HepG2 (cell line): ENCODE results near the gene ZSWIM5. TPM values are rescaled to one million over a fixed set of nuclear protein-coding genes. Genes with fewer than 3 reads are reported as not detected.
A peak's percentile ranks its signal among the peaks of the same experiment; 100 is the strongest.

Experiments
- ATF7-NPFF ChIP-seq: sonication (generic); formaldehyde crosslinking; IDR thresholded peaks from 2 replicates; pipeline ENCODE4 v1.8.1; 2023; ENCODE audit warnings: mild to moderate bottlenecking, low read depth, missing genetic modification reagents, moderate library complexity
- CEBPG ChIP-seq: IDR thresholded peaks from 2 replicates; pipeline ENCODE4 v1.6.1; 2016
- CTCF ChIP-seq: sonication (generic); formaldehyde crosslinking; IDR thresholded peaks from 2 replicates; pipeline ENCODE4 v1.5.0; 2020; ENCODE audit warnings: mild to moderate bottlenecking, missing genetic modification reagents, moderate library complexity
- FOXC1 ChIP-seq: sonication (generic); formaldehyde crosslinking; IDR thresholded peaks from 2 replicates; pipeline ENCODE4 v1.8.0; 2022; ENCODE audit warnings: mild to moderate bottlenecking, missing genetic modification reagents, borderline replicate concordance
- HNRNPK ChIP-seq: fragments of 200-400 bp; formaldehyde crosslinking; IDR thresholded peaks from 2 replicates; pipeline ENCODE4 v1.6.1; 2018; ENCODE audit warnings: low read length, low read depth, moderate library complexity, mild to moderate bottlenecking; ENCODE audit not compliant: poor library complexity, severe bottlenecking
- KLF13 ChIP-seq: sonication (generic); formaldehyde crosslinking; IDR thresholded peaks from 2 replicates; pipeline ENCODE4 v1.4.0; 2020; ENCODE audit warnings: mild to moderate bottlenecking, missing genetic modification reagents
- MIXL1 ChIP-seq: IDR thresholded peaks from 2 replicates; pipeline ENCODE4 v1.6.1; 2016
- PAXIP1 ChIP-seq: sonication (generic); formaldehyde crosslinking; conservative IDR thresholded peaks from 2 replicates; pipeline ENCODE4 v1.4.0; 2020; ENCODE audit warnings: mild to moderate bottlenecking, missing genetic modification reagents, moderate library complexity
- RAD21 ChIP-seq: fragments of 450-650 bp; formaldehyde crosslinking; IDR thresholded peaks from 2 replicates; pipeline ENCODE4 v1.5.0; 2020; ENCODE audit warnings: mild to moderate bottlenecking
- RFXAP ChIP-seq: sonication (generic); formaldehyde crosslinking; IDR thresholded peaks from 2 replicates; pipeline ENCODE4 v1.4.0; 2020; ENCODE audit warnings: missing genetic modification reagents, borderline replicate concordance
- SMC3 ChIP-seq: IDR thresholded peaks from 2 replicates; pipeline ENCODE4 v1.6.1; 2011; ENCODE audit warnings: low read length, improper control_type of control experiment
- SOX5 ChIP-seq: IDR thresholded peaks from 2 replicates; pipeline ENCODE4 v1.6.1; 2016; ENCODE audit warnings: borderline replicate concordance
- TEAD3 ChIP-seq: optimal IDR thresholded peaks from 2 replicates; pipeline ENCODE3; 2016; ENCODE audit warnings: borderline replicate concordance
- TSC22D2 ChIP-seq: sonication (generic); formaldehyde crosslinking; IDR thresholded peaks from 2 replicates; pipeline ENCODE4 v1.5.1; 2020; ENCODE audit warnings: missing genetic modification reagents, mild to moderate bottlenecking, borderline replicate concordance
- ZNF101 ChIP-seq: sonication (generic); formaldehyde crosslinking; IDR thresholded peaks from 2 replicates; pipeline ENCODE4 v1.4.0; 2020; ENCODE audit warnings: mild to moderate bottlenecking, low read depth, missing genetic modification reagents, borderline replicate concordance
- ZNF256 ChIP-seq: sonication (generic); formaldehyde crosslinking; conservative IDR thresholded peaks from 2 replicates; pipeline ENCODE4 v1.4.0; 2020; ENCODE audit warnings: missing genetic modification reagents
- ZNF282 ChIP-seq: fragments of 450-650 bp; IDR thresholded peaks from 2 replicates; pipeline ENCODE4 v1.6.1; 2018; ENCODE audit not compliant: partially characterized antibody
- ZNF737 ChIP-seq: sonication (generic); formaldehyde crosslinking; IDR thresholded peaks from 2 replicates; pipeline ENCODE4 v1.5.0; 2020; ENCODE audit warnings: missing genetic modification reagents, mild to moderate bottlenecking, borderline replicate concordance
- ZSCAN20 ChIP-seq: sonication (generic); formaldehyde crosslinking; IDR thresholded peaks from 2 replicates; pipeline ENCODE4 v1.4.0; 2020; ENCODE audit warnings: missing genetic modification reagents, mild to moderate bottlenecking, borderline replicate concordance
- ZSCAN30 ChIP-seq: sonication (generic); formaldehyde crosslinking; IDR thresholded peaks from 2 replicates; pipeline ENCODE4 v1.5.0; 2020; ENCODE audit warnings: mild to moderate bottlenecking, missing genetic modification reagents
- polyA plus RNA-seq, 8 experiments: library from polyadenylated mRNA; depleted of rRNA in 3 of 8; stranded (reverse) in 7 of 8; unstranded in 1 of 8; fragments of >200 nt; fragmentation: Illumina TruSeq in 4 of 8; extraction: Trizol in 4 of 8; gene quantifications; 2 replicates each; pipeline versions ENCODE4 v1.2.1 to v1.2.3, GENCODE V29; 2011 to 2016; ENCODE audit warnings: low read depth in 4 of 8, missing spikeins in 1 of 8, mixed read lengths in 1 of 8; ENCODE audit not compliant: insufficient read depth in 1 of 8
- total RNA-seq, 5 experiments: library from RNA; depleted of rRNA; stranded (reverse); fragments of >200 nt; fragmentation: Illumina TruSeq; extraction: Trizol; gene quantifications; 2 replicates each; pipeline ENCODE4 v1.2.3, GENCODE V29; 2016; ENCODE audit warnings: low read depth in 1 of 5
- TF ChIP-seq, protein P1 (sequence below): fragments of 450-650 bp; IDR thresholded peaks from 2 replicates; pipeline ENCODE4 v1.6.1; 2017
- TF ChIP-seq, protein P2 (sequence below), 2 experiments: sonication (generic) in 1 of 2; formaldehyde crosslinking in 1 of 2; IDR thresholded peaks; 2 replicates each; pipeline versions ENCODE4 v1.4.0 to v1.6.1; 2018 to 2020; ENCODE audit warnings: missing genetic modification reagents in 2 of 2, borderline replicate concordance in 1 of 2, low read depth in 1 of 2, mild to moderate bottlenecking in 1 of 2, missing biosample characterization in 1 of 2

ZSWIM5 gene
- total and polyA plus RNA-seq, 2 of the 13 experiments (the other 11 are each of a cell fraction or from before 2014, with no cell fraction given): 11.0 to 20.6 TPM

DNA sequence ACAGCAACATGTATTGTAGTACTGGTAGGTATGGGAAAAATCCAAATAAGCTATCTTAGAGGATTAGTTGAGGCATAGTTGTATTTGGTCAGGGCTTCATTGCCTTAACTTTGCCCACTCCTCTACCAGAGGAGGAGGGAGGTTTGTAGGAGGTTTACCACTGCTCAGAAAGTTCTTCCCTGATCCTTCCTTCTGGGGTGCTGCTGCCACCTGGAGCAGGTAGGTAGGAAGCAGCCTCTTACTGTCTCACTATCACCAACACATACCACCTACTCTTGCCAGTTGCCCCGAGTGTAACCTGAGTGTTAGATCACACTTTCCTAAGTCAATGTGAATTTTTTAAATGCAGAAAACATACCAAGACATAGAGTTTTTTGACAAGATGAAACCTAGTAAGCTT, 24.1 kb upstream of the ZSWIM5 start (continued):
- TF ChIP-seq CTCF (CRISPR knock-in tag) (peak; percentile 79), ZNF101 (CRISPR knock-in tag) (no peak), SMC3 (peak; percentile 69), ZNF737 (CRISPR knock-in tag) (no peak), KLF13 (CRISPR knock-in tag) (no peak), ATF7-NPFF (CRISPR knock-in tag) (no peak), ZNF282 (no peak), PAXIP1 (no peak), RAD21 (CRISPR knock-in tag) (peak; percentile 63), TEAD3 (peak; percentile 49), TSC22D2 (CRISPR knock-in tag) (no peak), RFXAP (no peak), CEBPG (no peak), HNRNPK (no peak), MIXL1 (CRISPR knock-in tag) (no peak), ZNF256 (CRISPR knock-in tag) (no peak), SOX5 (peak; percentile 12; the same call in 1 of the 2 replicates), FOXC1 (CRISPR knock-in tag) (no peak), ZSCAN30 (CRISPR knock-in tag) (no peak), ZSCAN20 (CRISPR knock-in tag) (no peak)
- TF ChIP-seq, protein P1, sequence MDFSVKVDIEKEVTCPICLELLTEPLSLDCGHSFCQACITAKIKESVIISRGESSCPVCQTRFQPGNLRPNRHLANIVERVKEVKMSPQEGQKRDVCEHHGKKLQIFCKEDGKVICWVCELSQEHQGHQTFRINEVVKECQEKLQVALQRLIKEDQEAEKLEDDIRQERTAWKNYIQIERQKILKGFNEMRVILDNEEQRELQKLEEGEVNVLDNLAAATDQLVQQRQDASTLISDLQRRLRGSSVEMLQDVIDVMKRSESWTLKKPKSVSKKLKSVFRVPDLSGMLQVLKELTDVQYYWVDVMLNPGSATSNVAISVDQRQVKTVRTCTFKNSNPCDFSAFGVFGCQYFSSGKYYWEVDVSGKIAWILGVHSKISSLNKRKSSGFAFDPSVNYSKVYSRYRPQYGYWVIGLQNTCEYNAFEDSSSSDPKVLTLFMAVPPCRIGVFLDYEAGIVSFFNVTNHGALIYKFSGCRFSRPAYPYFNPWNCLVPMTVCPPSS: no peak
- TF ChIP-seq, protein P2, sequence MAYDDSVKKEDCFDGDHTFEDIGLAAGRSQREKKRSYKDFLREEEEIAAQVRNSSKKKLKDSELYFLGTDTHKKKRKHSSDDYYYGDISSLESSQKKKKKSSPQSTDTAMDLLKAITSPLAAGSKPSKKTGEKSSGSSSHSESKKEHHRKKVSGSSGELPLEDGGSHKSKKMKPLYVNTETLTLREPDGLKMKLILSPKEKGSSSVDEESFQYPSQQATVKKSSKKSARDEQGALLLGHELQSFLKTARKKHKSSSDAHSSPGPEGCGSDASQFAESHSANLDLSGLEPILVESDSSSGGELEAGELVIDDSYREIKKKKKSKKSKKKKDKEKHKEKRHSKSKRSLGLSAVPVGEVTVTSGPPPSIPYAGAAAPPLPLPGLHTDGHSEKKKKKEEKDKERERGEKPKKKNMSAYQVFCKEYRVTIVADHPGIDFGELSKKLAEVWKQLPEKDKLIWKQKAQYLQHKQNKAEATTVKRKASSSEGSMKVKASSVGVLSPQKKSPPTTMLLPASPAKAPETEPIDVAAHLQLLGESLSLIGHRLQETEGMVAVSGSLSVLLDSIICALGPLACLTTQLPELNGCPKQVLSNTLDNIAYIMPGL (CRISPR knock-in tag; IDR thresholded peaks at IDR 0.05; ENCODE audit: borderline replicate concordance in 1 of 2, low read depth in 1 of 2): peak in 1 of 2 experiments; percentile 20; a peak in 1 of 4 replicates
